GM12874 (cell line): ENCODE measurements around the gene HOXB3.

ENCODE experiments used
- TF ChIP-seq, protein P1 (sequence below): IDR thresholded peaks from 2 replicates; pipeline ENCODE4 v1.5.1; 2011; ENCODE audit warnings: low read depth, mild to moderate bottlenecking, control low read depth, low read length, moderate library complexity; ENCODE audit not compliant: insufficient read depth

Gene HOXB3

DNA sequence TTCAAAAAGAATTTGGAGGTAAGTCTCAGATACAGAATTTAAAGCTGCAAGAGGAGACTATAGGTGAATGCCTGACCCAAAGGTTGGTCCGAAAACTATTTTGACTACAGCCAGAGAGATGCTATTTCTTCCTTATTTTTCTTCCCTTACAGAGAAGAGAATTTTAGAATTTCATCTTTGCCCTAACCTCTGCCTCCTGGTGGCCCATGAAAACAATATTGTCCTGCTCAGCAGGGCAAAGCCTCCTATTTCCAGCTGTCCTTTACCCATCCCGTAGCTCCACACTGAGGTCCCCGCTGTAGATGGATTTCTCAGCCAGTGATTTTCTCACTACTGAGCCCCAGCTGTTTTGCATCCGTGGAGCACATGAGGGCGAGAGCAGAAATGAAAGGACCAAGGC, 83.8 kb downstream of the HOXB3 start:
- TF ChIP-seq, protein P1, sequence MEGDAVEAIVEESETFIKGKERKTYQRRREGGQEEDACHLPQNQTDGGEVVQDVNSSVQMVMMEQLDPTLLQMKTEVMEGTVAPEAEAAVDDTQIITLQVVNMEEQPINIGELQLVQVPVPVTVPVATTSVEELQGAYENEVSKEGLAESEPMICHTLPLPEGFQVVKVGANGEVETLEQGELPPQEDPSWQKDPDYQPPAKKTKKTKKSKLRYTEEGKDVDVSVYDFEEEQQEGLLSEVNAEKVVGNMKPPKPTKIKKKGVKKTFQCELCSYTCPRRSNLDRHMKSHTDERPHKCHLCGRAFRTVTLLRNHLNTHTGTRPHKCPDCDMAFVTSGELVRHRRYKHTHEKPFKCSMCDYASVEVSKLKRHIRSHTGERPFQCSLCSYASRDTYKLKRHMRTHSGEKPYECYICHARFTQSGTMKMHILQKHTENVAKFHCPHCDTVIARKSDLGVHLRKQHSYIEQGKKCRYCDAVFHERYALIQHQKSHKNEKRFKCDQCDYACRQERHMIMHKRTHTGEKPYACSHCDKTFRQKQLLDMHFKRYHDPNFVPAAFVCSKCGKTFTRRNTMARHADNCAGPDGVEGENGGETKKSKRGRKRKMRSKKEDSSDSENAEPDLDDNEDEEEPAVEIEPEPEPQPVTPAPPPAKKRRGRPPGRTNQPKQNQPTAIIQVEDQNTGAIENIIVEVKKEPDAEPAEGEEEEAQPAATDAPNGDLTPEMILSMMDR, result no peak

DNA sequence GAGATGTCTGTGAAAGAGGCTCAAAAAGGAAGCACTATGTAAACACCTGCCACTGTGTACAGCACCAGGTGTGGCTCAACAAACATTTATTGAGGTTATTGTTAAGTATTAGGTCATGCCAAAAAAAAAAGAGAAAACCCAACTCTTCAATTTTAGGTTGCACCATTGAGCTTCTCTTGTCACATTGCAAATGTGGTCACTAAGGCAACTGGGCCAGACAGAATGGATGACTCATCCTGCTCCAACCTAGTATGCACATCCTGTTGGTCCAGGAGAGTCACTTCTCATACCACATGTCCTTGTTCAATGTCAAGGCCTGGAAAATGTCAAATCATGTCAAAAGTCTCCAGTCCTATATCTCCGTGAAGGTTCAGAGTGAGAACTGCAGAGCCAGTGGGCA, 84.3 kb downstream of the HOXB3 start:
- TF ChIP-seq, protein P1, result no peak

DNA sequence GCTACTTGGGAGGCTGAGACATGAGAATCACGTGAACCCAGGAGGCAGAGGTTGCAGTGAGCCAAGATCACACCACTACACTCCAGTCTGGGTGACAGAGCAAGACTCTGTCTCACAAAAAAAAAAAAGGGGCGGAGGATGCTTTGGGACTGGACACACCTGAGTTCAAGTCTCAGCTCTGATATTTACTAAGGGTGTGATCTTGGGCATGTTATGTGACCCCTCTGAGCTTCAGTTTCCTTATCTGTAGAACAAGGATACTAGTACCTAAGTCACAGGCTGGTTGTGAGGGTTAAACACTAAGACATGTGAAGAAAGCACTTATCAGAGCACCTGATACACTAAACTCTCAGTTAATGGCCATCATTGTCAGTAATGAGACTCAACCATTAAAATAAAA, 85.1 kb downstream of the HOXB3 start:
- TF ChIP-seq, protein P1, result no peak

DNA sequence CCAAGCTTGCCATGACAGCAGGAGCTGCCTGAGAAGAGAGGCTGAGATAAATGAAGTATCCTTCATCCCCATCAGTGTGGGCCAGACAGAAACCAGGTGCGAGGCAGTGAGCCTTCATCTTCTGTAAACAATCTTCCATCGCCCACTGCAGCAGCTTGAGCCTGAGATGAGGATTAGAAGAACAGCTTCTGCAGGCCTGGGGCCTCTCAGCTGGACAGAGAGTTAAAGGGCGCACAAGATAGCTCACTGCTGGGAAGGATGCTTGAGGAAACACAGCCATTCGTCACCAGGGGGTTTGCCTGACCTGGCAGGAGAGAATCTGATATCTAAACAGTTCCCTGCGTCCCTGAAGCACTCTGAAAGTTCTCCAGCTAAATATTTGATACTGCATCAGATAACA, 86.3 kb downstream of the HOXB3 start:
- TF ChIP-seq, protein P1, result no peak

DNA sequence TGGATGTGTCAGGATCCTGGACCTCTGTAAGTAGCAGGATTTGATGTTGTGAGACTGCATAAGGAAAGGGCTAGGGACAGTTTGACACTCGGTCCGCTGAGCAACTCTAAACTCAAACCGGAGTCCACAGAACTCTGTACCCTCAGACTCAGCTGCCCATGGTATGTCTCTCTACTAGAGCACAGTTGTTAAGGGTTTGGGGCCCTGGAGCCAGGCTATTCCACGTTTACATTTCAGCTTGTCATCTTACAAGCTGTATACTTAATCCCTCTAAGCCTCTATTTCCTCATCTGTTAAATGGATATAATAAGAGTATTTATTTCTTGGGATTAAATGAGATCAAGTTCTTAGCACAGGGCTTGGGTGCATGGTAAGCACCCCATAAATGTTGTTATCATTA, 87.1 kb downstream of the HOXB3 start:
- TF ChIP-seq, protein P1, result no peak

DNA sequence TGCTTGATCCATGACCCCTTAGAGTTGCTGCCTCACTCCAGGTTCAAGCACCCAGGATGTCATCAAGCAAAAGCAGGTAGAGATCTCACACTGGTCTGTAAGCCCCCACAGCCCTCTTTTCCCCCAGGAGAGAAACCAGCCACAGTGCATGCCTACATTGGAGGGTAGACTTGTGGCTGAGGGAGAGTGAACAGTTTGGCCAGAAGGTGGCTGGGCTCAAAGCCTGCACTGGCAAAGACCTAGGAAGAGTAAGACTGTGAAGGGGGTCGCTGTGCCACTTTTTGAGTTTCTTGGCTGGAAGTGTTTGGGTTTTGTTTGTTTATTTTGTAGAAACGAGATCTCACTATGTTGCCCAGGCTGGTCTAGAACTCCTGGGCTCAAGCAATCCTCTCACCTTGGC, 87.7 kb downstream of the HOXB3 start:
- TF ChIP-seq, protein P1, result no peak

DNA sequence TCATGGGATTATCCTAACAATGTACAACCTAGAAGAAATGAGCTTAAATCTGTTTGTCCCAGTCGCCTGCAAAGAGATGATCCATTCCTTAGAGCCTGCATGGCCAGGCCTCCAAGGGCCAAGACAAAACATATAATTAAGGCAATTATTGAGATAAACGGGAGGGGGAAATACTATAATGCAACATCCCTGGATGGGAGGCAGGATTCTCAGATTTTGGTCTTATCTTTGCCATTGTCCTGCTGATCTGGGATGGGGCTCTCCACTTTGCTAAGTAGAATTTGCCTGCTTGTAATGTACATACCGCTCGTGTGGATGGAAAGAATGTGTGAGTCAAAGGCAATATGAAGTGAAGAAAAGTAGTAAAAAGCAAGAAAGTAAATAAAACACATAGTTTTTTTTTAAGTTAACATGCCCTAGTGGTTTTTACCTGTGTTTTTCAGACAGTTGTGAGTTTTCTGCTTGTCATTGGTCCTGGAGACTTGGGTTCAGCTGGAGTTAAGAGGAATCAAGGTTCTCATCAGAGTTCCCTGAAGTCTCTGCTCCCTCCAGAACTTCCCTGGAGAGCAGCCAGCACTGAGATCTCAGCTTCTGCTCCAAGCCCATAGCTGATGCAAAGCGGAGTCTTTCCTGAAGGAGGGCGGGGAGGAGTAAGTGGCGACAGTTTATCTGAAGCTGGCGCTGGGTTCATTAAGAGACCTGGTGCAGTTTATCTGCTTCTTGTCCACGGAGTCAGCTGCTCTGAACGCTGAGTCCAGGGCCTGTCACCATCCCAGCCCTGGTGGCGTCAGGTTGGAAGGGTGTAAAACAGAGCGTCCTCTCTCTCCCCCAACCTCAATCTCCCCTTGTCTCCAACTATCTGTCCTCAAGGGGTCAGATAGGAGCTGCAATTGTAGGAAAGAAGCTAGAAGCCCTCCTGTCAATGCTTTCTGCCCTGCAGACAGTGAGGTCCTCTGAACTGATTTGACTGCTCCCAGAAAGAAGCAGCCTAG, 89.3 kb downstream of the HOXB3 start:
- TF ChIP-seq, protein P1, result no peak
